Measurements from ENCODE around the gene PRKX. TPM values are rescaled to one million over a fixed set of nuclear protein-coding genes. Genes with fewer than 3 reads are reported as not detected.
"Not testable (repeated sequence)": the region's sequence is repeated elsewhere in the genome, so short reads cannot be mapped to it uniquely, and the experiment has no call there.

Gene PRKX
- total RNA-seq, 1 experiment from 2014 or later: 28.1 TPM

DNA sequence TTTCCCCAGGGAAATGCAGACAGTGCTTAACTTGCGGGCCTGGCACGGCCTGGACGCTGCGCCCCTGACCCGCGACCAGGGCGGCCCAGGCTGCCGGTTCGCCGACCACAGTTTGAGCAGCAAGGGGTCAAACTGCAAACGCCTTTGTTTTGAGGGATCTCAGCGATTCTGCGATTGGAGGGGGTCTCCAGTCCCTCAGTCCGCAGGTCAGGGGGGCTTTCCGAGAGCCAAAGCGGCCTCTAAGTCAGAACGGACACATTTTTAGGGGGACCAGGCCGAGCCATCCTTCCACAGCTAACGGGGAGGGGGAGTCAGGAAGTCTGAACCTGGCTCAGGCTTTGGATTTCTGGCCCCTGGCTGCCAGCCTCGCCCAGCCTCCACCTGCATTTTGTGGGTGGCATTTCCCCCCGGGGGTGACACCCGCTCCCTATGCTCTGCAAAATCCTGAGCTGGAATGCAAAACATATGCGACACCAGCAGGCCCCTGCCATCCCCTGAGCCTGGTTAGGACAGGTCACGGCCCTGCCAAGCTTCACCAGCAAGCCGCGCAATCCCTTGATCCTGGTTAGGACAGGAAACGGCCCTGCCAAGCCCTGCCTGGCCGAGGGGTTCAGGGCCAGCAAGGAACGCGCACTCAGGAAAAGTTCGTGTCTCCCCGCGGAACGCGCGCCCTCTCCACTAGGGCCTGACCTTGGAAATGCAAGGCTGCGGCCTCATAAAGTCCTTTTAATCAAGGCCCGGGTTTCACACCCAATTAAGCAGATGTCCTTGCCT lies 1.4 kb upstream of the PRKX start:
- H3K36me3 ChIP-seq, H3K4me3 ChIP-seq, H3K27me3 ChIP-seq, H3K9me3 ChIP-seq, DNase-seq: not testable (repeated sequence)

DNA sequence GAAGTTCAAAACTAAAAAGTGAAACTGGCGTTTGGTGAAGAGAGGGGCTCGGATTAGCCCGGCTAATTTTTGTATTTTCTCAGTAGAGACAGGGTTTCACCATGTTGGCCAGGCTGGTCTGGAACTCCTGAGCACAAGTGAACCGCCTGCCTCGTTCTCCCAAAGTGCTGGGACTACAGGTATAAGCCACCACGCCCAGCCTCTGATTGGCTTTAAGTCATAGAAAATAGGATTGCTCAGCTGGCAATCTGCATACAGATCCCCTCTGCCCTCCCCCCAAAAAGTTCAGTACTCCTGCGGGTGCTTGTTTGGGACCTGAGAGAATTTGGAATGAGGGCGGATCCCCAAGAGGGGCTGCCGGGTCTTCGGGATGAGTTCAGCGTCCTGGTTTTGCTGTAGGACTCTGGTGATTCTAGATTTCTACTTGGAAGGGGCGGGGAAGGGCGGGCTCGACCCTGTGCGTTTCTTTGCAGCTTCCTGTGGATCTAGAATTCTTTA lies 537 bp upstream of the PRKX start:
- H3K36me3 ChIP-seq: no peaks in the 10 kb centered on the region

DNA sequence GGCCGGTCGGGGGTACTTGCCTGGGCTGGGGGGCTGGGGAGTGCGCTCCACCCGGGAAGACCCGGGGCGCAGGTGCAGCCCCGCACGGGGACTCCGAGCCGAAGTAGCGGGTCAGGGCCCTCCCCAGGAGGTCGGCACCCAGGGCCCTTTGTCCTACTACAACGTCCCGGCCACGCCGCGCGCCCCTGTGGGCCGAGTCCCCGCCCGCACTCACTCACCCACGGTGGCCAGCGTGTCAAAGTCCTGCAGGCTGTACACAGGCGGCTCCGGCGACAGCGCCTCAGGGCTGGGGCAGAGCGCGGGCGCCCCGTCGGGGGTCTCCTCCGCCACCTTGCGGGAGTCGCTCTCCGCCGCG lies 602 bp downstream of the PRKX start:
- no peak for DNase-seq
- Histone ChIP-seq H3K36me3 (no peaks in the 10 kb centered on the region), H3K9me3 (no peaks in the 10 kb centered on the region), H3K27me3 (no peaks in the 10 kb centered on the region), H3K4me3 (peak overlapping the region; percentile 57)

More for the DNA sequence above, 537 bp upstream of the PRKX start:
- H3K9me3 ChIP-seq: no peaks in the 10 kb centered on the region
- DNase-seq: no peak
- H3K27me3 ChIP-seq: no peaks in the 10 kb centered on the region
- H3K4me3 ChIP-seq: peak overlapping the region; percentile 57

DNA sequence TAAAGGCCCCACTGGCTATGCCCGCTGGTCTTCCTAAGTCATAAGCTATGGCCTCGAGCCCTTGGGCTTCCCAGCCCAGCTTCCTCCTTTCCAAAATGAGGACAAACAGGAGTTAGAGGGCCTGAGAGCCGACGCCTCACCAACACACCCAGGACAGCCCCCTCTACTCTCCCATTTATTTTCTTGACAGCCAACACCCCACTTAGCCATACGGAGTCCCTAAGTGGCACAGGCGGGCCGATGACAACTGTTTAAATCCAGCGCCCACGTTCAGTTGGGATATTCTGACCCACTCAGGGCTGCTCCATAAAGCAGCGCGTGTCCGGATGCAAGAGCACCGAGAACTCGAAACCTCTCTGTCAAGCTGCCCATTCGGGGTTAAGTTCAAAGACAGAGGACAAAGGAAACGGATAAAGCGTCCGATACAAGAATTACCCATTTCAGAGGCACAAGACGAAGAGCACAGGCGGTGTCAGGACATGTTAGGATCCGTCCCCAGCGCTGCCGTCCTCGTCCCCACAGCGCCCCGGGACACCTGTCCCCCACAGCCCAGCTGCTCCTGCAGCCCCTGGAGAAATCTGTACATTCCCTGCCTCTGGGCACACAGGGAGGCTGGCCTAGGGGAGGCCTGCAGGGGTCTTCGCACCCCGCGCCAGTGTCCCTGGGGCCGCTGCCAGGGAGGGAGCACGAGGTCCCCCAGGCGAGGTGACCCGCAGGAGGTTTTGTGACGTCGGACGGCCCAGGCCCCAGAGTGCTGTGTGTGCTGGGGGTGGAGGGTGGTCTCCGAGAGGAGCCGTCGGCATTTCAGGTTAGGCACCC lies 1.2 kb downstream of the PRKX start:
- peak overlapping the region; percentile 57 for H3K4me3 ChIP-seq
- DNase-seq: peak; percentile 22
- H3K9me3 ChIP-seq: no peaks in the 10 kb centered on the region
- no peaks in the 10 kb centered on the region for H3K36me3 ChIP-seq
- H3K27me3 ChIP-seq: no peaks in the 10 kb centered on the region

DNA sequence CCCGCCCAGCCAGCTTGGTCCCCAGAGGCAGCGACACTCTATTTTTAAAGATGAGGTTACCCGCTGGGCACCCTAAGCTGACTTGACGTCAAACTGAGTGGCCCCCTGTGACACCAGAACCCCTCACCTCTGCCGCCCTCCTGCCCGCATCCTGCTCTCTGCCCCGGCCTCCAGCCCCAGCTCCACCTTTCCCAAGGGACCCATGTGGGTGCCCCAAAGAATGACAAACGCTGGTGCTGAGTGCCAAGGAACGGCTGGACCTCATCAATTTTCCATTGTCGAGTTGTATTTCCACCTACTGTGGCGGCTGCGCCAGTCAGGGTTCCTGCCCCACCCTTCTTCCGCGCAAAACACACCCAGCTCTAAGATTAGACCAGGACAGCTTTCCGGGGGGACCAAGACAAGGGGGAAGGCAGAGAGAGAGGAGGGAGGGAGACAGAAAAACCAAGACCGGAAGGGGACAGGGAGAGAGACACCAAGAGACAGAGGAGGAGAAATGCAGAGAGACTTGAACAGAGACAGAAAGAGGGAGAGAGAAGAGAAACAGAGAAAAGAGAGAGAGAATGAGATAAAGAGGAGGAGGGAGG lies 2.0 kb downstream of the PRKX start:
- Histone ChIP-seq H3K9me3 (no peaks in the 10 kb centered on the region), H3K27me3 (no peaks in the 10 kb centered on the region), H3K36me3 (no peaks in the 10 kb centered on the region), H3K4me3 (peak overlapping the region; percentile 57)
- DNase-seq: no peak

DNA sequence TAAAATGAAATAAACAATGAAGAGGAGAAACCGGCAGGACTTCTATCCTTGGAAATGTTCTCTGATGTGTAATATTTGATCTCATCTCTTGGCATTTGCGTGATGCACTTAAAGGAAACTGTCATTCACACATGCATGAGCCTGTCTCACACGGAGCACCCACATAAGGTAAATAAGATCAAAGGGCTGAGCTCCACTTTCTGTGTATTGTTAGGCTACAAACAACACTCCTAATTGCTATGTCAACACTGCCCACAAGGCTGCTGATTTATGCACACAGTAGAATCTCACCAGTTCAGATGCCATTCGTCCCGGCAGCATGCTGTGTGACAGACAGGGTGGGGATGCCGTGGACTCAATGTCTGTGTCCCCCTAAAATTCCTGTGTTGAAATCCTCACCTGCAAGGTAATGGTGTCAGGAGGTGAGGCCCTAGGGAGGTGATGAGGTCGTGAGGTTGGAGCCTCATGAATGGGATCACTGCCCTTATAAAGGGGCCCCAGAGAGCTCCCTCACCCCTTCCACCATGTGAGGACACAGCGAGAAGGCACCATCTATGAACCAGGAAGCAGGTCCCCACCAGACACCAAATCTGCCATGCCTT lies 5.7 kb downstream of the PRKX start:
- not testable (repeated sequence) for H3K4me3 ChIP-seq, H3K27me3 ChIP-seq, H3K36me3 ChIP-seq, DNase-seq, H3K9me3 ChIP-seq

DNA sequence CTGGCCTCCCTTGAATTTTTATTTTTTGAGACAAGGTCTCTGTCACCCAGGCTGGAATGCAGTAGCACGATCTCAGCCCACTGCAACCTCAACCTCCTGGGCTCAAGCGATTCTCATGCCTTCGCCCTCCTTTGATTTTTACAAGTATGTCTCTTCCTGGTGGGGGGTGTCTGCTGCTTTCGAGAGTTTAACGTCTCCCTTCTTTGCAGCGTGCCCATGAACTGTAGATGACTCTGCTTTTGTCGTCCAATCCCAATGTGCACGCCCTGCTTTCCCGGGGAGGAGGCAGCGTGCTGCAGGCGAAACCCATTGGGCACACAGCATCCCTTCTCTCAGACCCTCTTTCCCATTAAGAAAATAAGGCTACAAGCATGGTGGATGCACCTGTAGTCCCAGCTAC lies 7.0 kb downstream of the PRKX start:
- Histone ChIP-seq H3K9me3 (no peaks in the 10 kb centered on the region), H3K4me3 (no peak overlapping the region), H3K27me3 (no peaks in the 10 kb centered on the region), H3K36me3 (no peaks in the 10 kb centered on the region)
- DNase-seq: no peak

DNA sequence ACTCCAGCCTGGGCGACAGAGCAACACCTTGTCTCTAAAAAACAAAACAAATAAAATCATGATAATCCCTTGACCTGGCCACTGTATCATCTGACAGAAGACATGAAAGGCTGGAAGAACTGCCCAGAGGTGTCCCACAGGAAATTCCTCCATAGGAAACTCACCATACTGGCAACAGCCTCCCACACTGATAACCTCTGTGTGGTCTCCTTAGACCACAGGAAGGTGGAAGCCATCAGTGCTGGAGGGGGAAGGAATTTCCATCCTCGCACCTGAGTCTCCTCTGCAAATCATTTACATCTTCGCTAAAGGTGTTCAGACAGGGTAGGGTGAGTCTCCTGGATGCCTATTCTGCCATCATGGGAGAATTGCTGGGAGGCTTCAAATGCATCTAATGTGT lies 10.2 kb downstream of the PRKX start:
- not testable (repeated sequence) for DNase-seq, H3K4me3 ChIP-seq, H3K9me3 ChIP-seq, H3K36me3 ChIP-seq, H3K27me3 ChIP-seq

DNA sequence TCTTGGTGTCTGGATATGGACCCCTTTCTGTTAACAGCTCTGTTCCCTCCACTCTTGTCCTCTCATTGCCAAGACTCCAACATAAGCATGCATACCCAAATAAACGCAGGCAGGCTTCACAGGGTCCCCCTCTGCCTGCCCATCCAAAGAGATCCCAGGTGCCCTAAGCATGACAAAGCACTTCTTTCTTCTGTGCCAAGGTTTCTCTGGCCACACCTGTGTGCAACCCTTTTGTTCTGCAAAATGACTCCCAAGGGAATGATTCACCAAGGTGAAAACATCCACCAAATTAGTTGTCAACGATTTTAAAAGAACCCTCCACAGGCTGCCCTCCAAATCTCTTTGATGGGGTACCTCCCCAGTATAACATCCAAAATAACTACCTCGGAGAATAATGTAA lies 11.4 kb downstream of the PRKX start:
- H3K27me3 ChIP-seq, H3K9me3 ChIP-seq, DNase-seq, H3K4me3 ChIP-seq, H3K36me3 ChIP-seq: not testable (repeated sequence)

DNA sequence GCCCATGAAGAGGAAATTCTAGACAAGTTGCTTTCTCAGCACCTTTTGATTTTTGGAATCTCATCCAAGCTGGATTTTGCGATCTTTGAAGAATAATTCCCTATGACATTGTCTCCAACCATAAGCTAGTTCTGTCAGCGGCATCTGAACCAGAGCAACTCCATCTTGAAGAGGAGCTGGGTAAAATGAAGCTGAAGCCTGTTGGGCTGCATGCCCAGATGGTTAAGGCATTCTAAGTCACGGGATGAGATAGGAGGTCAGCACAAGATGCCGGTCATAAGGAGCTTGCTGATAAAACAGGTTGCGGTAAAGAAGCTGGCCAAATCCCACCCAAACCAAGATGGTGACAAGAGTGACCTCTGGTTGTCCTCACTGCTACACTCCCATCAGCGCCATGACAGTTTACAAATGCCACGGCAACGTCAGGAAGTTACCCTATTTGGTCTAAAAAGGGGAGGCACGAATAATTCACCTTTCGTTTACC lies 12.0 kb downstream of the PRKX start:
- not testable (repeated sequence) for H3K27me3 ChIP-seq, H3K9me3 ChIP-seq, H3K4me3 ChIP-seq, DNase-seq, H3K36me3 ChIP-seq

DNA sequence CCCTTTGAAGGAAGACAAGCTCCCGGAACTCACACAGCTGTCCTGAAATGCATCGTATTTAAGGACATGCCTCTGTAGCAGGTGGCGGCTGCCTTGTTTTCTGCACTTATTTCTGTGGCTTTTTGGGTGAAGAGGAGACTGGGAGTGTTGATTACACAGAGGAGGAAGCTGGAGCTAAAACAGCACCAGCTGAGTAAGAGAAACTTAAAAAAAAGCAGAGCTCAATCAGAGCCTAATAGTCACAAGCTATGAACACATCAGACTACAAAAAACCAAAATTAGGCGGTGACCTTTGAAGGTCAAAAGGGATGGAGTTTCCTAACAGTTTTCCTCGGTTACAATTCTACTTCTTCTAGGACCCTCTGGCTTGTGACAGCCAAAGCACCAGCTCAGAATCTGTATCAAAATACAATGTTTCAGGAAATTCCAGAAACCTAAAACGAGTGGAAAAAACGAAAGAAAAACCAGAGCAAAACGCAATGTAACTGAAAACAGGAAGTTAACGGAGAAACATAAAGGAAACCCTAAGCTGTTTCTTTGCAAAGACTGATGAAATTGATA lies 13.5 kb downstream of the PRKX start:
- no peak for DNase-seq
- Histone ChIP-seq H3K27me3 (no peaks in the 10 kb centered on the region), H3K4me3 (peak overlapping the region; percentile 40), H3K36me3 (no peaks in the 10 kb centered on the region), H3K9me3 (no peaks in the 10 kb centered on the region)

DNA sequence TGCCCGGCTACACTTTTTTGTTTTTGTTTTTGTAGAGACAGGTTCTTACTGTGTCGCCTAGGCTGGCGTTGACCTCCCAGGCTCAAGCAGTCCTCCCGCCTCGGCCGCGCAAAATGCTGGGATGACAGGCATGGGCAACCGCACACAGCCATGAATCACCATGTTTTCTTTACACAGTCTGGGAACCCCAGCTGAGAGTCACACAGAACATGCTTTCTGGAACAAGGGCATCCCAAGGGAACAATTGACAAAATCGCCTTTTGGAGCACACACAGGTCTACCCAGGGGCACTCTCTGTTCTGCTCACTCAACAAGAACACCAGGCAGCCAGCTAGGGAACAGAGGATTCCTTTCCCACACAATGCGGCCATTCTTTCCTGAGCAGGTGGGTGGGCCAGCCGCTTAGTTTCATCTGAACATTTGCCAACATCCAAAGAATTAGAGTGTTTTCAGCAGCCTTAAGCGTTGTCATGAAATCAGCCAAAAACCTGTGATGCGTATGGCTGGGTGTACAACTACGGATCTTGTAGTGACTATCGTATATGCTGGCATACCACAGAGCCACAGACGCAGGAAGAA lies 15.7 kb downstream of the PRKX start:
- no peak for DNase-seq
- no peaks in the 10 kb centered on the region for H3K9me3 ChIP-seq

DNA sequence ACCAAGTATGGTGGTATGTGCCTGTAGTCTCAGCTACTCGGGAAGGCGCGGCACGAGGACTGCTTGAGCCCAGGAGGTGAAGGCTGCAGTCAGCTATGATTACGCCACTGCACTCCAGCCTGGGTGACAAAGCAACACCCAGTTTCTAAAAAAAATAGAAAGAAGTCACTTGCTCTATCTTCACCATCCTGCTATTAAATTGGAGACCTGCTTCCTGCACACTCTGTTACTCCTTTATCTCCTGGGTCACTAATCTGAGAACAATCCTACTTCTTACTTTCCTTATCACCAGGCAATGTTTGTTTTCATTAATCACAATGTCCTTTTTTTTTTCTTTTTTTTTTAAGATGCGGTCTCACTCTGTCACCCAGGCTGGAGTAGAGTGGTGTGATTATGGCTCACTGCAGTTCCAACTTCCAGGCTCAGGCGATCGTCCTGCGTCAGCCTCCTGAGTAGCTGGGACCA lies 16.2 kb downstream of the PRKX start:
- Histone ChIP-seq H3K4me3 (no peak overlapping the region), H3K36me3 (no peaks in the 10 kb centered on the region), H3K27me3 (no peaks in the 10 kb centered on the region), H3K9me3 (no peaks in the 10 kb centered on the region)
- no peak for DNase-seq

More for the DNA sequence above, 15.7 kb downstream of the PRKX start:
- no peaks in the 10 kb centered on the region for H3K36me3 ChIP-seq
- no peaks in the 10 kb centered on the region for H3K27me3 ChIP-seq
- H3K4me3 ChIP-seq: no peak overlapping the region

DNA sequence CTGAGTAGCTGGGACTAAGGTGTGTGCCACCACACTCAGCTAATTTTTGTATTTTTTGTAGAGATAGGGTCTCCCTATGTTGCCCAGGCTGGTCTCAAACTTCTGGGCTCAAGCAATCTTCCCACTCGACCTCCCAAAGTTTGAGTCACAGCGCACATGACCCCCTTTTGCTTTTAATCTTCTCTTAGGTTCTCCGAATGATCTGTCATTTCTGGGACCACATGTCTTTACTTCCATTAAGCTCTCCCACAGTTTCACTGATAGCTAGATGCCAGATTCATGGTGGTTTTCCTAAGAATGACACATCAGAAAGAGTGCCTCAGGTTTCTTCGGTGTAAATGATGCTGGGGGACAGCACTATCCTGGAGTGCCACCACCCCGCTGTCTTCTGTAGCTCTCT lies 17.9 kb downstream of the PRKX start:
- Histone ChIP-seq H3K36me3 (no peaks in the 10 kb centered on the region), H3K9me3 (no peaks in the 10 kb centered on the region), H3K27me3 (no peaks in the 10 kb centered on the region), H3K4me3 (no peak overlapping the region)
- no peak for DNase-seq

DNA sequence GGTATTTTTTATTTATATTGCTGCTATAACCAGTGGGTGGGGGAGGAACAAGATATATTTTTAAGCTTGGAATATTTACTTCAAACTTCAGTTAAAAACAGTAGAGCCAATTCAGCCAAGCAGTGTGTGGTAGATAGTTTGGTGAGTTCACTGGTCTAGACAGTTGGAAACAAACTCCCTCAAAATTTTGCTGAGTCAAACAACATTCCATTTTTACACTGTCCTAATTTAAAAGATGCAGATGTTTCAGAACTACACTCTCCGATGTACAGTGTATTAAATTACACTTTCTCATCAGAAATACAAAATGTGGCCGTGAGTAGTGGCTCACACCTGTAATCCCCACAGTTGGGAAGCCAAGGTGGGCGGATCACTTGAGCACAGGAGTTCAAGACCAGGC lies 23.3 kb downstream of the PRKX start:
- H3K36me3 ChIP-seq: no peaks in the 10 kb centered on the region
- no peak for DNase-seq
- H3K27me3 ChIP-seq: no peaks in the 10 kb centered on the region
- no peaks in the 10 kb centered on the region for H3K9me3 ChIP-seq
- no peak overlapping the region for H3K4me3 ChIP-seq

DNA sequence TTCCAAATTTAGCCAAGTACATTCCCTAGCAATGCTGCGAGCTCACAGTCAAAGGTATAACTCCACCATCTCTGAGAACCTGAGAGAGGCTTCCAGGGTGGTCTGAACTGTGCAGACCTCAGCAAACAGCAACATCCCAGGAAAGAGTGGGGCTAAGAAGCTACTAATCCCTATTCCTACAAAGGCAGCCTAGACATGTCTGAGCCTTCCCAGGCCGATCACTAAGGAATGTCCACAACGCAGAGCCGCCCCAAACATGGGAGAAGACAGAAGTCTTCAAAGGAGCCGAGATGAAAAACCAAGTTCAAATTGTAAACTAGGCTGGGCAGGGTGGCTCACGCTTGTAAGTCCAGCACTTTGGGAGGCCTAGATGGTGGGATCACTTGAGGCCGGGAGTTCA lies 30.2 kb downstream of the PRKX start:
- H3K27me3 ChIP-seq, H3K9me3 ChIP-seq, DNase-seq, H3K36me3 ChIP-seq, H3K4me3 ChIP-seq: not testable (repeated sequence)
